ENCODE results near the gene CYP3A7. TPM values are rescaled to one million over a fixed set of nuclear protein-coding genes. Genes with fewer than 3 reads are reported as not detected.

Gene CYP3A7
- total RNA-seq, 1 experiment from 2014 or later = not detected

- ChIA-PET POLR2A (interaction anchor here (0.6 kb wide), 1 partner anchor 578 kb away, joined by 3 read pairs; no protein-coding TSS in a partner anchor), CTCF (interaction anchor here (0.6 kb wide), 1 partner anchor 215 kb away, joined by 4 read pairs; no protein-coding TSS in a partner anchor)
- peaks cover 3% of the 10 kb centered on the region for H3K36me3 Mint-ChIP-seq (ENCODE audit: insufficient read depth, unreplicated experiment)
- H3K4me1 Mint-ChIP-seq (ENCODE audit: low read depth, unreplicated experiment) = peaks cover 18% of the 10 kb centered on the region
- no peak overlapping the region for H3K4me3 ChIP-seq (ENCODE audit: low read depth, low read length)
- no peak for DNase-seq
- H3K4me3 Mint-ChIP-seq (ENCODE audit: unreplicated experiment) = no peak overlapping the region
- H3K27me3 ChIP-seq (replicated peaks; ENCODE audit: control insufficient read depth, insufficient read depth, low read length) = no peaks in the 10 kb centered on the region
- intact Hi-C loops (cut with micrococcal nuclease; ENCODE audit: unreplicated experiment) = loop anchor here (5.0 kb wide), 1 partner anchor 150 kb away; the partner anchor contains the start of gene CYP3A43
- H3K9me3 ChIP-seq = no peaks in the 10 kb centered on the region
- BruUV-seq (replicated peaks) = no TSS peak
- peaks cover 28% of the 10 kb centered on the region for H3K4me1 ChIP-seq
- no peaks in the 10 kb centered on the region for H3K27me3 Mint-ChIP-seq (ENCODE audit: insufficient read depth, unreplicated experiment)
- TF ChIP-seq CTCF (IDR thresholded peaks at IDR 0.05; ENCODE audit: insufficient read depth in 1 of 2, low read depth in 1 of 2, low read length in 1 of 2, severe bottlenecking in 1 of 2, unreplicated experiment in 1 of 2) = no peak
- no peak overlapping the region for H3K27ac Mint-ChIP-seq (ENCODE audit: unreplicated experiment)
- no peaks in the 10 kb centered on the region; the same call in 1 of the 2 replicates for H3K36me3 ChIP-seq (ENCODE audit: control insufficient read depth, insufficient read depth, low read length)
- peaks cover 10% of the 10 kb centered on the region for H3K9me3 Mint-ChIP-seq (ENCODE audit: unreplicated experiment)
These were observed 57.9 kb downstream of the CYP3A7 start for GRCh38 chr7:99677013-99677647.

- Mint-ChIP-seq H3K4me3 (ENCODE audit: unreplicated experiment) (no peak overlapping the region), H3K4me1 (ENCODE audit: low read depth, unreplicated experiment) (peaks cover 14% of the 10 kb centered on the region), H3K9me3 (ENCODE audit: unreplicated experiment) (peaks cover 6% of the 10 kb centered on the region), H3K27me3 (ENCODE audit: insufficient read depth, unreplicated experiment) (no peaks in the 10 kb centered on the region), H3K36me3 (ENCODE audit: insufficient read depth, unreplicated experiment) (no peaks in the 10 kb centered on the region), H3K27ac (ENCODE audit: unreplicated experiment) (peak overlapping the region; percentile 14)
- Histone ChIP-seq H3K9me3 (no peaks in the 10 kb centered on the region), H3K36me3 (ENCODE audit: control insufficient read depth, insufficient read depth, low read length) (peaks cover 1% of the 10 kb centered on the region; the same call in 1 of the 2 replicates), H3K27me3 (replicated peaks; ENCODE audit: control insufficient read depth, insufficient read depth, low read length) (no peaks in the 10 kb centered on the region), H3K4me3 (ENCODE audit: low read depth, low read length) (no peak overlapping the region), H3K4me1 (peaks cover 28% of the 10 kb centered on the region)
- intact Hi-C loops (cut with micrococcal nuclease; ENCODE audit: unreplicated experiment) = loop anchor here (5.0 kb wide), 1 partner anchor 152 kb away; the partner anchor contains the start of gene CYP3A43
- DNase-seq = no peak
- CTCF ChIA-PET = interaction anchor here (0.5 kb wide), 1 partner anchor 159 kb away, joined by 3 read pairs; no protein-coding TSS in a partner anchor
- no TSS peak for BruUV-seq (replicated peaks)
- POLR2A ChIA-PET = no interaction called here
- TF ChIP-seq CTCF (IDR thresholded peaks at IDR 0.05; ENCODE audit: insufficient read depth in 1 of 2, low read depth in 1 of 2, low read length in 1 of 2, severe bottlenecking in 1 of 2, unreplicated experiment in 1 of 2) = no peak
These were observed 59.8 kb downstream of the CYP3A7 start for GRCh38 chr7:99674995-99675742.

- POLR2A ChIA-PET = no interaction called here
- Mint-ChIP-seq H3K4me1 (ENCODE audit: low read depth, unreplicated experiment) (no peaks in the 10 kb centered on the region), H3K36me3 (ENCODE audit: insufficient read depth, unreplicated experiment) (no peaks in the 10 kb centered on the region), H3K27ac (ENCODE audit: unreplicated experiment) (no peak overlapping the region), H3K9me3 (ENCODE audit: unreplicated experiment) (peaks cover 6% of the 10 kb centered on the region), H3K4me3 (ENCODE audit: unreplicated experiment) (no peak overlapping the region), H3K27me3 (ENCODE audit: insufficient read depth, unreplicated experiment) (no peaks in the 10 kb centered on the region)
- intact Hi-C loops (cut with micrococcal nuclease; ENCODE audit: unreplicated experiment) = no loop called here
- no peak overlapping the region for H3K4me3 ChIP-seq (ENCODE audit: low read depth, low read length)
- DNase-seq = no peak
- H3K36me3 ChIP-seq (ENCODE audit: control insufficient read depth, insufficient read depth, low read length) = 0 out of 2 replicates have a peak, but pooled peaks cover 1% of the 10 kb centered on the region
- H3K9me3 ChIP-seq = no peaks in the 10 kb centered on the region
- no peak for TF ChIP-seq CTCF (IDR thresholded peaks at IDR 0.05; ENCODE audit: insufficient read depth in 1 of 2, low read depth in 1 of 2, low read length in 1 of 2, severe bottlenecking in 1 of 2, unreplicated experiment in 1 of 2)
- no peaks in the 10 kb centered on the region for H3K27me3 ChIP-seq (replicated peaks; ENCODE audit: control insufficient read depth, insufficient read depth, low read length)
- CTCF ChIA-PET = no interaction called here
- peaks cover 8% of the 10 kb centered on the region for H3K4me1 ChIP-seq
- no TSS peak for BruUV-seq (replicated peaks)
These were observed 62.4 kb downstream of the CYP3A7 start for GRCh38 chr7:99672573-99672972.

Data from Caco-2 (cell line).